Skeletal muscle cell (primary cell): Measurements from ENCODE around the gene ERCC4.

ENCODE experiments used
- DNase-seq: peaks from one replicate; pipeline ENCODE4 v3.0.0-alpha.2; 2010; ENCODE audit warnings: low read depth
- H3K4me3 ChIP-seq: 2 replicates; pipeline ENCODE4 v1.5.1; 2011; ENCODE audit warnings: low read depth, mild to moderate bottlenecking, control low read depth, low read length, moderate library complexity

Gene ERCC4

GRCh38 chr16:13909069-13909468 lies 10.9 kb upstream of the ERCC4 start:
- DNase-seq = no peak
- H3K4me3 ChIP-seq = no peak overlapping the region

GRCh38 chr16:13909872-13910303 lies 10.1 kb upstream of the ERCC4 start:
- H3K4me3 ChIP-seq = no peak overlapping the region
- DNase-seq = peak; percentile 12

GRCh38 chr16:13911306-13911705 lies 8.6 kb upstream of the ERCC4 start:
- H3K4me3 ChIP-seq = no peak overlapping the region
- DNase-seq = no peak

- DNase-seq = no peak
- H3K4me3 ChIP-seq = no peak overlapping the region
Observed at GRCh38 chr16:13911871-13912270, 8.1 kb upstream of the ERCC4 start.

GRCh38 chr16:13912891-13913290 lies 7.1 kb upstream of the ERCC4 start:
- no peak for DNase-seq
- no peak overlapping the region for H3K4me3 ChIP-seq

GRCh38 chr16:13913374-13914292 lies 6.3 kb upstream of the ERCC4 start:
- no peak overlapping the region for H3K4me3 ChIP-seq
- no peak for DNase-seq

- no peak overlapping the region for H3K4me3 ChIP-seq
Observed at GRCh38 chr16:13915033-13915635, 4.8 kb upstream of the ERCC4 start.

GRCh38 chr16:13919330-13919682 lies 648 bp upstream of the ERCC4 start:
- DNase-seq = no peak
- peak overlapping the region; percentile 18 for H3K4me3 ChIP-seq

More at GRCh38 chr16:13915033-13915635, 4.8 kb upstream of the ERCC4 start:
- DNase-seq = no peak

GRCh38 chr16:13920510-13920818 lies 510 bp downstream of the ERCC4 start:
- H3K4me3 ChIP-seq = peak overlapping the region; percentile 92
- DNase-seq = no peak

GRCh38 chr16:13921328-13921727 lies 1.4 kb downstream of the ERCC4 start:
- no peak for DNase-seq
- no peak overlapping the region for H3K4me3 ChIP-seq

- no peak overlapping the region for H3K4me3 ChIP-seq
- DNase-seq = peak; percentile 11
Observed at GRCh38 chr16:13923703-13924298, 3.8 kb downstream of the ERCC4 start.

GRCh38 chr16:13926464-13926863 lies 6.5 kb downstream of the ERCC4 start:
- no peak overlapping the region for H3K4me3 ChIP-seq
- DNase-seq = no peak

- no peak for DNase-seq
- H3K4me3 ChIP-seq = no peak overlapping the region
Observed at GRCh38 chr16:13926891-13927290, 6.9 kb downstream of the ERCC4 start.

GRCh38 chr16:13928646-13929045 lies 8.7 kb downstream of the ERCC4 start:
- no peak for DNase-seq
- H3K4me3 ChIP-seq = no peak overlapping the region

GRCh38 chr16:13931845-13932244 lies 11.9 kb downstream of the ERCC4 start:
- DNase-seq = no peak
- H3K4me3 ChIP-seq = no peak overlapping the region

- DNase-seq = no peak
Observed at GRCh38 chr16:13935408-13935807, 15.5 kb downstream of the ERCC4 start.

GRCh38 chr16:13936155-13936554 lies 16.2 kb downstream of the ERCC4 start:
- no peak for DNase-seq
- no peak overlapping the region for H3K4me3 ChIP-seq

More at GRCh38 chr16:13935408-13935807, 15.5 kb downstream of the ERCC4 start:
- H3K4me3 ChIP-seq = no peak overlapping the region

- DNase-seq = peak; percentile 13
- no peak overlapping the region for H3K4me3 ChIP-seq
Observed at GRCh38 chr16:13936596-13937081, 16.7 kb downstream of the ERCC4 start.

- DNase-seq = no peak
- no peak overlapping the region for H3K4me3 ChIP-seq
Observed at GRCh38 chr16:13937411-13937810, 17.5 kb downstream of the ERCC4 start.

GRCh38 chr16:13938480-13938879 lies 18.5 kb downstream of the ERCC4 start:
- H3K4me3 ChIP-seq = no peak overlapping the region
- no peak for DNase-seq
